PC-9 (cell line): Measurements from ENCODE around the gene FGF11.

Source experiments
- CTCF ChIP-seq: fragments of 200-600 bp; sonication (generic); conservative IDR thresholded peaks from 2 replicates; pipeline ENCODE4 v1.6.1; 2017; ENCODE audit warnings: mixed run types, antibody characterized with exemption, mild to moderate bottlenecking, moderate library complexity
- EZH2 ChIP-seq: fragments of 200-600 bp; sonication (generic); IDR thresholded peaks from 2 replicates; pipeline ENCODE4 v1.8.0; 2017; ENCODE audit warnings: antibody characterized with exemption, low read depth

GRCh38 chr17:7478276-7479212, 39.2 kb downstream of the FGF11 start:
- TF ChIP-seq CTCF: no peak
- TF ChIP-seq EZH2: no peak
